GM20000 (cell line): ENCODE data around the gene BSN.

ENCODE experiments used
- DNase-seq: peaks from one replicate; pipeline ENCODE4 v3.0.0; 2012; ENCODE audit warnings: low spot score
- TF ChIP-seq, protein P1 (sequence below): IDR thresholded peaks from 2 replicates; pipeline ENCODE4 v1.5.1; 2012; ENCODE audit warnings: mild to moderate bottlenecking, control low read depth; ENCODE audit errors: extremely low read depth, missing control alignments

BSN gene

DNA sequence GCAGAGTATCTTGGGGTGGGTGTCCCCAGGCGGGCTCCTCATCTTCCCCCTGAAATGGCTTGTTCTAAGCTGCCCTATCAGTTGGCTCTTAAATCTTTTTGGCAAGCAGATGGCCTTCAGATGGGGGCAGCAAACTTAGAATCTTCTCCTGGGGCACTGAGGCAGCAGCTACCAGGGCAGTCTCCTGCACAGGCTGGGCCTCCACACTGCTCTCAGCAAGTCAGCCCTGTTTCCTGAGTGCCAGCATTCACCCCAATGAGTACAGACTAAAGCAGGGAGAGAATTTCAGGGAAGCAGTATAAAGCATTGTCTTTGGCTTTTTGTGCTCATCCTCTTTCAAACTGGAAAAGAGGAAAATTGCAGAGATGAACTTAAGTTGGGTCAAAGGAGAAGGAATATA lies 68.8 kb downstream of the BSN start:
- DNase-seq, result no peak
- TF ChIP-seq, protein P1, sequence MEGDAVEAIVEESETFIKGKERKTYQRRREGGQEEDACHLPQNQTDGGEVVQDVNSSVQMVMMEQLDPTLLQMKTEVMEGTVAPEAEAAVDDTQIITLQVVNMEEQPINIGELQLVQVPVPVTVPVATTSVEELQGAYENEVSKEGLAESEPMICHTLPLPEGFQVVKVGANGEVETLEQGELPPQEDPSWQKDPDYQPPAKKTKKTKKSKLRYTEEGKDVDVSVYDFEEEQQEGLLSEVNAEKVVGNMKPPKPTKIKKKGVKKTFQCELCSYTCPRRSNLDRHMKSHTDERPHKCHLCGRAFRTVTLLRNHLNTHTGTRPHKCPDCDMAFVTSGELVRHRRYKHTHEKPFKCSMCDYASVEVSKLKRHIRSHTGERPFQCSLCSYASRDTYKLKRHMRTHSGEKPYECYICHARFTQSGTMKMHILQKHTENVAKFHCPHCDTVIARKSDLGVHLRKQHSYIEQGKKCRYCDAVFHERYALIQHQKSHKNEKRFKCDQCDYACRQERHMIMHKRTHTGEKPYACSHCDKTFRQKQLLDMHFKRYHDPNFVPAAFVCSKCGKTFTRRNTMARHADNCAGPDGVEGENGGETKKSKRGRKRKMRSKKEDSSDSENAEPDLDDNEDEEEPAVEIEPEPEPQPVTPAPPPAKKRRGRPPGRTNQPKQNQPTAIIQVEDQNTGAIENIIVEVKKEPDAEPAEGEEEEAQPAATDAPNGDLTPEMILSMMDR, result no peak

DNA sequence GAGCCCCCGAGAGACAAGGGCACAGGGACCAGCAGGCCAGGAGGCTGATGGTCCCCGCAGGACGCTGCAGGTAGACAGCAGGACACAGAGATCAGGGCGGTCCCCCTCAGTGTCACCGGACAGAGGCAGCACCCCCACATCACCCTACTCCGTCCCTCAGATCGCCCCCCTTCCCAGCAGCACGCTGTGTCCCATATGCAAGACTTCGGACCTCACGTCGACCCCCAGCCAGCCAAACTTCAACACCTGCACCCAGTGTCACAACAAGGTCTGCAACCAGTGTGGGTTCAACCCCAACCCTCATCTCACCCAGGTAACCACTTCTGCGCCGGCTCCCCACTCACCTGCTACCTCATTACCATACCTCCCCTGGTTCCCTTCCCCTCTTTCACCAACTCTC lies 70.8 kb downstream of the BSN start:
- TF ChIP-seq, protein P1, result no peak
- no peak for DNase-seq

DNA sequence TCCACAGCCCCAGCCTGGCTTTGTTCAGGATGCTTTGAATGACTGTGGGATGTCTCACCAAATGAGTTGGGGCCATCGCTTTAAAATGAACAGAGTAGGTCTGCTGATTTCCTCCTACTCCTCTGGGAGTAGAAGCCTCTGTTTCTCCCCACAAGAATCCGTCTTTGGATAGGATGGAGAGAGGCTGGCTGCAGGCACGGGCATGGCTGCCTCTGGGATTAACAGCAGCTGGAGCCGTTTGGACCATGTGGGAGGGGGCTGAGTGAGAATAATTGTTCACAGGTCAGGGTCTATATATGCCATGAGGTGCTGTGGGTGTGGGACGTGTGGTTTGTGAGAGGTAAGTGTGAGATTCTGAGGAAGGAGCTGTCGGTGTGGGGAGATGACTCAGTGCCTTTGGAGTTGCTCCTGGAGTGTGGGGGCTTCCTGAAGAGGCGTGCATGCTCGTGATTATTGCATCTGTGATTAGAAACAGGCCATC lies 71.9 kb downstream of the BSN start:
- TF ChIP-seq, protein P1, result no peak
- no peak for DNase-seq

DNA sequence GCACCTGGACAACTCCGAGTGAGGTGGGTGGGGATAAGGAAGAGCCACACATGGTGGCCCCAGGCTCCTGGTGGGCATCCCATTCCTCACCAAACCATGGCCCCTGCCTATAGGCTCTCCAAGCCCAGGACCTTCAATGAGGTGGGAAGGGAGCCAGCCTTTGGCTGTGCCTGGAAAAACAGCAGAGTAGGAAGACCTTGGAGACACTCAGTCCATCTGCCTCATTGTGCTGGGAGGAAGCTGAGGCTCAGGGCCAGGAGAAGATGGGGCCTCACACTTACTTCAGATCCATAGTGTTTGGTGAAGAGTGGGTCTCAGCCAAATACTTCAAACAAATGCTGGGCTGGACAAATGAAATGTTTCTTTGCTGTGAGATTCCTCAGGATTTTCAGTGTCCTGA lies 72.5 kb downstream of the BSN start:
- TF ChIP-seq, protein P1, result no peak
- no peak for DNase-seq

DNA sequence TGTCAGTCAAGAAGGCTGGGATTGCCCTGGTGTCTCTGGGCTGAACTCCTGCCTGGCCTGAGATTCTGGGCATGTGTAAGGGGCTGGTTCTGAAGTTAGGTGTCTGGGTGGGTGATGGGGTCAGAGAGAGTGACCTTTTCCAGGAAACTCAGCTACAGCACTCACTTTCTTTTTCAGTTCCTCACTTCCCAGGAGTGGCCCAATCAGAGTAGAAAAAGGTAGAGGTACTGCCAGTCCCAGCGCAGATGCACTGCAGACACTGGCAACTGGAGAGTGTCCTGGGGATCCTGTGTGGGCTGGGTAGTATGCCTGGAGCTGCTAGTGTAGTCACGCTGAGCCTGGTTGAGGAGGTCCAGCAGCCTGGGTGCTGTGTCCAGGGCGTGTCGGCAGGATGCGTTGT lies 73.4 kb downstream of the BSN start:
- TF ChIP-seq, protein P1, result no peak
- DNase-seq, result no peak

DNA sequence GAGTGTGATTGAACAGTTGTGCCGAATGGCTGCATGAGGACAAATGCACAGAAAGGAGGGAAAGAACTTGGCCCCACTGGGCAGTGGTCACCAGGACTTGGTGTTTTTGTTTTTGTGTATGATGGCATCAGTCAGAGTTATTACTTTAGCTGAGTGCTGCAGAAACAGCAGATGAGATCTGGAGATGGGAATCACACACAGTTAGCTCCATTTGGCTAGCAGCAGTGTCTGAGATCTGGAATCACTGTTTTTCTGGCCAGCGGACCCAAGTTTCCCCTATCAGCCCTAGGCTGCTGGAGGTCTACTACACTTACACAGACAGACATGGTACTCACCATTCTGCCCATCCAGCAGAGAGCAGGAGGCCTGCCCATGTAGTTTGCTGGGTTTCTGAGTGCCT lies 74.0 kb downstream of the BSN start:
- TF ChIP-seq, protein P1, result no peak
- no peak for DNase-seq

DNA sequence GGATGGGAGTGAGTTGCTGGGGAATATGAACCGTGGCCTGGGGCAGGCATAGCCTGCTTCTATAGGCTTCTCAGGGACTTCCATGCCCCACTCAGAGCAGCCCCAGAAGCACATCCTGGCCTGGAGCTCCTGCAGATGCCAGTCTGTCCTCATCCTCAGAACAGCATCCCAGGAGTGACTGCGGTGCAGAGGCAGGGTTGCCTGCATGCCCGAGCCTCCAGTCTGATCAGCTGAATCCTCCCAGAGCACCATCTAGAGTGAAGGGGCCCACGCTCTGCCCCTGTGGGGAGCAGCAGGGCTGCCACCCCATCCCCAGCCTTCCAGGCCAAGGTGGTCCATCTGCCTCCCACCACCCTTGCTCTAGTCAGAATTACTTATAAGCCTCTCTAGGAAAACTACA lies 75.2 kb downstream of the BSN start:
- no peak for DNase-seq
- TF ChIP-seq, protein P1, result no peak

DNA sequence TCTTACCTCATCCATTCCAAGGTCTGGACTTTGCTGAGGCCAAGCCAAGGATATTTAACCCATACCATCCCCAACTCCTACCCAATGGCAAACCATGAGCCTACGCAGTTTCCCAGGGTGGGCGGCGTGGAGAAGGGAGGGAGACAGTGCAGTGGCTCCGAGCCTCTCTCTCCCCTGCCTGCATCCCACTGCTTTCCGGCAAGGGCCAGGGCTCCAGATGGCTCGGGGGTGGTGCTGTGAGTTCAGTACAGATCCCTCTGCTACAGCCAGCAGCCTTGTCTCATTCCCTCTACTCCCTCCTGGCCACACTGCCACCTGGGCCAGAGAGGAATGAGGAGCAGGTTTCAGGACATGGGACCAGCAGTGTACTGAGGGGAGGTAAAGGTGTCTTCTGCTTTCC lies 75.6 kb downstream of the BSN start:
- no peak for DNase-seq
- TF ChIP-seq, protein P1, result no peak
